Ammon's horn (tissue), 1 donor: ENCODE data around the gene COX7A2L.
"Not testable (repeated sequence)": the region's sequence is repeated elsewhere in the genome, so short reads cannot be mapped to it uniquely, and the experiment has no call there.

Experiments used
- DNase-seq: peaks from one replicate; pipeline ENCODE4 v3.0.0-alpha.2; 2016; ENCODE audit warnings: low spot score

Gene COX7A2L

DNA sequence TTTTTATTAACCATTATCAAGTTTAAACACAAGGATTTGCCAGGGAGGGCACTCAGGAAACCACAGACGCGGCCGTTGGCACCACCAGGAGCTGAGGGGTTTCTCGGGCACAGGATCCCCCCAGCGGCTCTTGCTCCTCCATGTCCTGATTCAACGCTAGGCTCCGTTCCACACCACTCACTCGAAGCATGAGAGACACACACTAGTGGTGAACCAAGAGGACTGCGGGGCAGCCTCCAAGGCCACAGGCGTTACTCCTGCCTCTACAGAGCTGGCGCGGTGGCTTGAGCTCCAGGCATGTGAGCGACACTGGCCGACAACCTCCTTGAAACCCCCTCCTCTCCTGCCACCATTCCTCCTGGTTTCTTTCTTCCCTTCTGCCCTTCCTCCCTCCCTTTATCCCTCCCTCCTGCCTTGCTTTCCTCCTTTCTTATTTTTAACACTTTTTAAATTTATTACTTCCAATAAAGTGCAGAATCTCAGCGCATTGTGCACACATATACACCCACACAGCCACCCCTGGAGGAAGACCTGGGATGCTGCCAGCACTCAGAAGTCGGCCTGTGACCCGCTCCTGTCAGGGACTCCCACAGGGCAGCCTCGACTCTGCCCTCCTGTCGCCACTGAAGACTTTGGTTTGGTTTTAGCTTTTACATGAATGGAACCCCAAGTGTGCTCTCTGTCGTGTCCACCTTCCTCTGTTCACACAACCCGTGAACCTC is 21.7 kb downstream of the COX7A2L start:
- peak; percentile 49 for DNase-seq

DNA sequence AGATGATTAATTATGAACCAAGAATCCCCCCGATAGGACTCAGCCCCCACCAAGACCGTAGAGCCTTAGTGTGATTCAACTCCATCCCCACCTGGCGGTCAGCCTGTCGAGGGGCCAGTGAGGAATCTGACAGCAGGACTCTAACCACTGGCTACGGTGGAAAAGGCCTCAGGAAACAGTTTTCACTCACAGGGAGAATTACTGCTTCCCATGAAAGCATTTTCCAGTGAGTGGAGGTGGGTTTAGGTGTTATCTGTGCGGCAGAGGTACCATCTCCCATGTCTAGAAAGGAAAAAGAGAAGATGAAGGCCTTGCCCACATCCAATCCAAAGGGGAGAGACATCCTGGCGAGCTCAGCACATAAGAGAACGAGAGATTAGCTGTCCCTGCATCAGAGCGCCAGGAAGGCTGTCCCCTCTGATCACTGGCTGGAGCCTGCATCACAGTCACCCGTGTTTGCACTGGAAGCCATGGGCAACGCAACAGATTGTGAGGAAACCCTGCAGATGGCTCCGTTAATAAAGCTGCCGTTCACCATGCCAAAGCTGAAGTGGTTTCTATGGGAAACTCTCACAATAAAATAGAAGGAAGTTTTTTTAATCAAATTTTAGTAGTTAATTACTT is 22.3 kb downstream of the COX7A2L start:
- DNase-seq, result peak; percentile 56

DNA sequence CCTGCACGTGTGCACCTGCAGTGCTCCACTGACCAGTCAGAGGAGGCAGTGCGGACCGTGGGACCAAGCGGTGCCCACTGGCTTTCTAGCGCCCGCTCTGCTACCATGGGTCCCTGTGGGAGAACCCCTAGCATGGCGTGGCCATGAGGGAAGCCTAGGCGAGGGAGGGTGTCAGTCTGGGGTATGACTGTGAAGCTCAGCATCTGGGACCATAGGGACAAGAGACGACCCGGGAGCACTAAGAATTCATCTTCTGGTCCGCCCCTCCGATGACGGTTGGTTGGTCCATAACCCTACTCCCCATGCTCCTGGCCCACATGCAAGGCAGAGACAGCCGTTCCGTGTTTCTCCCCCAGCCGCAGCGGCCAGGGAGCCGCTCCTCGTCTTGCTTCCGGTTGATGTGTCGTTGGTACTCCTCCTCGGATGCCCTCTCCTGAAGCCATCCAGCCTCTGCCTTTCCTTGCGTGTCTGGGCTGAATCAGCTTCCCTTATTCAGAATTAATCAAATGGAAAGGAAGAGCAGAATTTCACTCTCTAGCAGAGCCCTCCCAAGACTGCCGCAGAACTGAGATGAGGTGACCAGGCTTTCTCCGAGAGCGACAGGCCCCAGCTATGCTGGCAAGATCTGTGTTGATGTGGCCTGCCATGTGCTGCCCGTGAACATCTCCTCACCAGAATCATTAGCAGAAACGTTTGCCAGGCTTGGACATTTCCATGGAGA is 23.0 kb downstream of the COX7A2L start:
- no peak for DNase-seq

DNA sequence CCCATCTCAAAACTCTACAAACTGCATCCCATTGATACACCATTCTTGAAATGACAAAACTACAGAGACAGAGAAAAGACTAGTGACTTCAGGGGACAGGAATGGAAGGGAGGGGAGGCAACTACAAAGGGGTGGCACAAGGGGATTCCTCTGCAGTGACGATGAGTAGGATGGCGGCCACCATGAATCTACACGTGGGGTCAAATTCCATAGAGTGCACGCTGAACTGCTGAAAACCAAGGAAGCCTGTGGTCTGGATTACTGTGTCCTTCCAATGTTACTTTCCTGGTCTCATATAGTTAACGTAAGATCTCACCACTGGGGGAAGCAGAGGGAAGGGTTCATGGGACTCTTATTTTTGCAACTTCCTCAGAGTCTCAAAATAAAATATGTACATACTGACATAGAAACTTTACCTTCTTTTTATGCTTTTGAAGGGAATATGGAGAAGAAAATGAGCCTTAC is 23.6 kb downstream of the COX7A2L start:
- DNase-seq, result no peak

DNA sequence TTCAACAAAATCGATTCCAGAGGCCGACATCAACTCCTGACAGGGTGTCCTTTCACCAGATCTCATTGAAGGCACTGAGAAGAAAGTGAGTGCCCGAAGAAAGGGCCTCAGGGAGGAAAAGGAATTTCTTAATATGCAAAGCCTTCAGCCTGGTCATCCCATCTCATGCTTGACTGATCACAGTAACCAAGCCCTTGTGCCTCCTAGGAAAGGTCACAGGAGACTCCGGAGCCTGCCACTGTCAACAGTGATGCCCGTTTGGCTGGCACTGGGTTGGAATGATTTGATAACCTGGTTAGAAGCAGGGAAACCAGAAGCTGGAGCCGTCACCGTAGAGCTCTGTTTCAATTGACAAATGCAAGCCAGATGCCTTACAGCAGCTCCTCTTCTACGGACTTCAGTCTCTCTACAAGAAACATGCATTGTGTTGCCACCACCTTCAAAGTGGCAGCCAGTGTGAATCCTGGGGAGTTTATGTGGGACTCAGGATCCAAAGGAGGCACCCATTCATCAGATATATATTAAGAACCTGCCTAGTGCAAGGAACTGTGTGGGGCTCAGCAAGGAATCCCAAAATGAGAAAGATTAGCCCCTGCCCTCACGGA is 24.6 kb downstream of the COX7A2L start:
- no peak for DNase-seq

DNA sequence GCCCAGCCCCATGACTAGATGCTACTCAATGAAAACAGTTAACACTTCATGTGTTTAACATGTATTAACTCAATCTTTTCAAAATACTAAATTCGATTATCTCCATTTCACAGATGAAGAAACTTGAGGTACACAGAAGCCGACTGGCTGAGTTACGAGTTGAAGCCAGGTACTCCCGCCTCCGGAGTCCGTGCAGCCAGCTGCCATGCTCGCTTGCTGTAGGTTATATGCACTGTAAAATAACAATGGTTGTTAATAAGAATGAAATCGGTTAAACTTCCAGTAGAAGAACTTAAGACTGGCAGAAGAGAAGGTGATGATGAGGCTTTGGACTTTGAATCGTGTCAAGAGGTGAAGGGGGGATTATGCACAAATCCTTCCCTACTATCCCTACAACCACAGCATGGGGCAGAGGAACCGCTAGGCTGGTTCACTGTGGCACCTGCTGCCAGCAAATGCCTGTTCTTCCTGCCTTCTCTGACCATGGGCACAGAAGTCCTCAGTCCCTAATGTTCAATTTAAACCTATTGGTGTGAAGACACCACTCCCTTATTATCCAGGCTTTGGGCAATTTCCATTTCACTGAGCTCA is 25.4 kb downstream of the COX7A2L start:
- DNase-seq, result no peak

DNA sequence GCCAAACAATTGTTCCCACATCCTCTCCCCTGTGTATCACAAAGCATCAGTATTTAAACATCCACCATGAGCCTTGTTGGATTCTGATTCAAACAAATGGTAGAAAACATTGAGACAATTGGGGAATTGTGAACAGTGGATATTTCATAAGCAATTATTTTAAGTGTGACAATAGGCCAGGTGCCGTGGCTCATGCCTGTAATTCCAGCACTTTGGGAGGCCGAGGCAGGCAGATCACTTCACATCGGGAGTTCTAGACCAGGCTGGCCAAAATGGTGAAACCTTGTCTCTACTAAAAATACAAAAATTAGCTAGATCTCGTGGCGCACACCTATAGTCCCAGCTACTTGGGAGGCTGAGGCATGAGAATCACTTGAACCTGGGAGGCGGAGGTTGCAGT is 26.2 kb downstream of the COX7A2L start:
- not testable (repeated sequence) for DNase-seq

DNA sequence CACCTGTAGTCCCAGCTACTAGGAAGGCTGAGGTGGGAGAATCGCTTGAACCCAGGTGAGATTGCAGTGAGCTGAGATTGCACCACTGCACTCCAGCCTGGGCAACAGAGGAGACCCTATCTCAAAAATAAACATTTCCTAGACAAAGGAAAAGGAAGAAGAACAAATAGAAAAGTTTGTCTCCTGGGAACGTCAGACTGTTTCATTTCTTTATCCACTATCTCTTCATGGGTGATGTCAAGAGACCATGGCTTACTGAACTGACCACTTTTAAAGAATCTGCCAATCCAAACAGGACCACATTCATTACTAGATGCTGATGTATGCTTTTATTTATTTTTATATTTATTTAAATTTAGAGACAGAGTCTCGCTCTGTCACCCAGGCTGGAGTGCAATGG is 26.8 kb downstream of the COX7A2L start:
- no peak for DNase-seq

DNA sequence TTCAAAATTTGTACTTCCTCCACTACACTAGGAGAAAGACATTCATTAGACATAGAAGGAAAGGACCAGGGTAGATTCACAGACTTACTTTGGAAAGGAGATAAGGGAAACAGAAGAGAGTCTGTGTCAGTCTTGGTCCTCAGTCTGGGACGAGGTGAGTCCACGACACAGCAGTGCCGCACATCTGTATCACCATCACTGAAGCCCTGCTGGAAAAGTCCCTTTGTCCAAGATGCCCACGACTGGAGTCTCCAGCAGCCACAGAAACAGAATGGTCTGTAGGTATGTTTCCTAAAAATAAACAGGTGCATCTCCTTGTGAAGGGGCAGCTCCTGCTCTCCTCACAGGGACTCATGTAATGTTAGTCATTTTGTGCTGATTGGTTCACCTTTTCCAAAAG is 27.4 kb downstream of the COX7A2L start:
- no peak for DNase-seq

DNA sequence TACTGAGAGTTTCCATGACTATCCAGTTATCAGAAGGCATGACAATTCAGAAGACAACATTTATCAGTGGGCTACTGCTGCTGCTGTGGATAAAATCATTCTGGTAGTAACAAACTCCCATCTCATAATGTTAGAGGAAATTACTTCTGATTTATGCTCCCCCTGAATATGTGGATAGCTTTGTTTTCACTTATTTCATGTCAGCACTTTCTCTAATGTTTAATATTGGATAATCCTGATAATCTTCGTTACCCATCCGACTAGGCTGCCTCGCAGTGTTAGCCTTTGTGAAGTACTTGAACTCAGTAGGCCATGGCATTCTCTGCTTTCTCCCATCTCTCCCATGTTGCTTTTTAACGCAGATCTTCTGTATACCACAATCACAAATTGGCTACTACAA is 28.4 kb downstream of the COX7A2L start:
- no peak for DNase-seq

DNA sequence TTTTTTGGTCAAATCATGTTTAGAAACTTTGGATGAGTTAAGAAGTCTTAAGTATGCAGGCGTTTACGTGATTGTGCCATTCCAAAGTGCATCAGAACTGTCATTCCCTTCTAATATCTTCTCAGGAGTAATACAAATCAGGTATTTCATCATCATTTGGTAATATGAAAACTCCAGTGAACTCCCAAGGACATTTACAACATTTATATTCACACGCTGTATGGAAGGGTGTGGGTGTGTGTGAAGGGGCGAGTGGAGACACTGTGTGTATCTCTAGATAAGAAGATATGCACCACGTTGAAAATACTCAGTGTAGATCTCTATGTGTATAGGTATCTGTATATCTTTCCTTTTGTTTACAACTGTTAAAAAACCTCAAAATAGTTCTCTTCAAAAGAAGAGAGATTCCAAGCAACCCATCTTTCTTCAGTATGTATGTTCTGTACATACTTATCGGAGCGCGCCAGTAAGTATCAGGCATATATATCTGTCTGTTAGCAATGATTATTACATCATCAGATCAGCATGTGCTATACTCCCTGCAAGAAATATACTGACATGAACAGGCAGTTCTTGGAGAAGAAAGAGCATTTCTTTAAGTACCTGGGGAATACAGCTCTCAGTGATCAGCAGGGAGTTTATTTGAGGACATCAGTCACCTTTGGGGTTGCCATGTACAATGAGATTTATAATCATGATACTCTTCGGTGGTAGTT is 29.3 kb downstream of the COX7A2L start:
- DNase-seq, result no peak

DNA sequence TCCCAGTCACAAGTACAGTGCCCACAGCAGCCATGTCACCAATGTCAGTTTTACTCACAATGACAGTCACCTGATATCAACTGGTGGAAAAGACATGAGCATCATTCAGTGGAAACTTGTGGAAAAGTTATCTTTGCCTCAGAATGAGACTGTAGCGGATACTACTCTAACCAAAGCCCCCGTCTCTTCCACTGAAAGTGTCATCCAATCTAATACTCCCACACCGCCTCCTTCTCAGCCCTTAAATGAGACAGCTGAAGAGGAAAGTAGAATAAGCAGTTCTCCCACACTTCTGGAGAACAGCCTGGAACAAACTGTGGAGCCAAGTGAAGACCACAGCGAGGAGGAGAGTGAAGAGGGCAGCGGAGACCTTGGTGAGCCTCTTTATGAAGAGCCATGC is 31.3 kb downstream of the COX7A2L start:
- DNase-seq, result peak; percentile 19

DNA sequence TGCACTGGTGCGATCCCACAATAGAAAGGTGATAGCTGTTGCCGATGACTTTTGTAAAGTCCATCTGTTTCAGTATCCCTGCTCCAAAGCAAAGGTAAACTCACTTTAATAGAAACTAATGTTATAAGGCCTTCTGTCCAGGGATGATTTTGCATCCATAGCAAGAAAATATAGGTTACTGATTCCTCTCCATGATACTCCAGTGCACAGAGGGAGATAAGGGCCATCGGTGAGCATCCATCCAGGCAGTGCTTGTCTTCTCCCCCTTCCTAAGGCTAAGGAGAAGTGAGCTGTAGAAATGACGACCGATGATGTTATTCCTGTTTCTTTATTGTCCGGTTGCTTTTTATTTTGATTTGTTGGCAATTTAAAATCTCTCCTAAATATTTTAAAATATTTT is 32.1 kb downstream of the COX7A2L start:
- DNase-seq, result no peak

DNA sequence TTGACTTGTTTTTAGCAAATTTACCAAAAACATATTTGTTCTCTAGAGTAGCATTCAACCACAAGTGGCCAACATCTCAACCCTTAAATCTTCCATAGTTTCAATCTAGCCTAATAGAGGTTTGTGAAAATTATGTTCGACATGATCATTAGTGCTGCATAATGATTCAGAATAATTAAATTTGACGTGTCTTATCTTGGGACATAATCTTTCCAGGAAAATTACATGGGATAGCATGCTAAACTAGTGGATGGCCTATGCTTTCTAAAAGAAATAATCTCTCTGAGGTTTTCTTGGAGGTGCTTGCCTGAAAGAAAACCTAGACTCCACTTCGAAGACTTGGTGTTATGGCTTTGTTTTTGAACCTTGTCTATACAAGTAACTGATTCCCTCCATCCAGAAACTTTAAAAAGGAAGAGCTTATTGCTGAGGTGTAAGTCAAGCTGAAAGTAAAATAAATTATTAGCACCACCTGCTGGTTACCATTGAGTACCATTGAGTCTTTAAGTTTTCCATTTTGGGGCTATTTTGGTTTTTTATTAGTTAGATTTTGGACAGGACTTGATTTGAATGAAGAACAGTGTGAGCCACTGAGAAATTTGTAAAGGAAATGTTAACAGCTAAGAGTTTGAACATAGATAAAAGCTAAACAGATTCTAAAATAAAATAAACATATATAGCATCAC is 32.7 kb downstream of the COX7A2L start:
- no peak for DNase-seq

DNA sequence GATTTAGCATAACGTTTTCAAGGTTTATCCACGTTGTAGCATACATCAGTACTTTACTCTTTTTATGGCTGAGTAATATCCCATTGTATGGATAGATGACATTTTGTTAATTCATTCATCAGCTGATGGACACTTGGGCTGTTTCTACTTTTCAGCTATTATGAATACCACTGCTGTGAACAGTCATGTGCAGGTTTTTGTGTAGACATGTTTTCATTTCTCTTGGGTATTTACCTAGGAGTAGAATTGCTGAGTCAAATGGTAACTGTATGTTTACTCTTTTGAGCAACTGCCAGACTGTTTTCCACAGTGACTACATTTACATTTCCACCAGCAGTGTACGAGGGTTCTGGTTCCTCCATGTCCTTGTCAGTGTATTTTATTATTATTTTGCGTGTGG is 33.9 kb downstream of the COX7A2L start:
- DNase-seq, result no peak

DNA sequence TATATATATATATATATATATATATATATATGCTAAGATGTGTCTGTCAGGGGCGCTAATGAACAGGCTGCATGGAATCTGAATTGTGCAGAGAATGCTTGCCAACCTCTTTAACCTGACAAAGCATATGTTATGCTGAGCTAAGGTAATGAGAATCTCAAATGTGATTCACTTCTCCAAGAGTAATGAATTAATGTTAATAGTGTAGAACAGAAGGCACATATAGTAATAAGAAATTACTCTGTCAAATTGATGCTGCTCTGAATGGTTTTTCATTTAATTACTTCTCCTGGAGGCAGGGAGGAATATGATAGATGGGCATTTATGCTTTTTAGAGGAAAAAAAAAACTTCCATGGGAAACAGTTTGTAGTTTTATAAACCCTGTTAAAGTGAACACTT is 35.4 kb downstream of the COX7A2L start:
- DNase-seq, result no peak

DNA sequence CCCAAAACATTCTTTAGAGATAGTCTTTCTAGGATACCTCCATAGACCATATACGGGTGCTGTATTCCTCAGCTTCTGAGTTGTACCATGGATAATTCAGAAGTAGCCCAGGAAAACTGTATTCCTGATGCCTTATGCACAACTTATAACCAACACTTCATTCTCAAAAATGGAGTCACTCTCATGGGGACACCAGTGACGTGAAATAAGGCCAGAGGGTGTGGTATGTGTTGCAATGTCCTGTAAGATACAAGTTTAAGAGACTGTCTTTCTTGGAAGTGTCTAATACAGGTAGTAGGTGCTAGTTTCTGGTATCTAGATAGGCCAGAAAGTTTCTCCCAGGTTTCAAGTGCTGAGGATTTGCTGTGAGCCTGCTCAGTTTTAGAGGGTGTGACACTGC is 36.1 kb downstream of the COX7A2L start:
- DNase-seq, result no peak

DNA sequence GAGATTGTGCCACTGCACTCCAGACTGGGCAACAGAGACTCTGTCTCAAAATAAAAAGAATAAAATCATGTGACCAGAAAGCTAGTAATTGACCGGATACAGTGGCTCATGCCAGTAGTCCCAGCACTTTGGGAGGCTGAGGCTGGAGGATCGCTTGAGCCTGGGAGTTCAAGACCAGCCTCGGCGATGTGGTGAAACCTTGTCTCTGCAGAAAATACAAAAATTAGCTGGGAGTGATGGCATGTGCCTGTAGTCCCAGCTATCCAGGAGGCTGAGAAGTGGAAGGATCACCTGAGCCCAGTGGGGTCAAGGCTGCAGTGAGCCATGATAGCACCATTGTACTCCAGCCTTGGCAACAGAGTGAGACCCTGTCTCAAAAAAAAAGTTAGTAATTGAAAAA is 36.8 kb downstream of the COX7A2L start:
- DNase-seq, result no peak

DNA sequence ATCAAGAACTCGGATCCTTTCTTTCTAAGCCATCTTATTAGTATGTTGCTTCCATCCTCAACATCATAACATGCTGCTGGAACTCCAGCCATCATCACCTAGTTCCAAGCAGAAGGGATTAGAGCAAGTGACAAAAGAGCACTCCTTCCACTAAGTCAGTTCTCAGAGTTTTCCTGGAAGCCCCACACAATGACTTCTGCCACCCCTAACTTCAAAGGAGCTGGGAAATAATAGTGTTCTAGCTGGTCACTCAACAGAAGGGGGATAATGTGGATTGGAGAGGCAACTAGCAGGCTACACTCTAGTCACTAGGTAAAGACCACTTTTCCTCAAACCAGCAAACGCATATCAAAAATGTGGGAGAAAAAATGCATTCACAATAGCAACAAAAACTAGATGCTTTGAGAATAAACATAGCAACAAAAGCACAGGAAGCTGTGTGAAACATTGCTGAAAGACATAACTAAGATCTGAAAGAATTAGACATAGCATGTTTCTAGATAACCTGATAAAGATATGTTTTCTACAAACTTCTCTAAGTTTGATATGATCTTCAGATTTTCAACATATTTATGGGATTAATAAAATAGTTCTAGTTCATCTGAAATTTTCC is 39.5 kb downstream of the COX7A2L start:
- no peak for DNase-seq

DNA sequence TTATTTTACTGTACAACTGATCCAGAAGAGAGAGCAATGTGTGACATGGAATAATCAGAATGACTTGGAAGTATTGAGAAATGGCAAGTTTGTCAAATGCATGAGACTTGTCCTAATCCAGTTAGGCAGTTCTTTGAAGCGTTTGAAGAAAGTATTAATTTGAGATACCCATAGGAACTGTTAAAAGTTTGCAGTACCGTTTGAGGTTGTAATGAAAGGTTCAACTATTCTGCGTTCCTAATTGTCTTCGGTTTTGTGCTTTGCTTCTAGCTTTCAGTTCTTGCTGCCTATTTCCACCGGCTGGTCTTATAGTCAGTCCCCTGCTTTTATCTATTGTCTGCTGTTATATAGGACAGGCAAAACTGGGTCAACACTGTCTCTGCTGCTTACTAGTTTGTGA is 41.8 kb downstream of the COX7A2L start:
- DNase-seq, result no peak

DNA sequence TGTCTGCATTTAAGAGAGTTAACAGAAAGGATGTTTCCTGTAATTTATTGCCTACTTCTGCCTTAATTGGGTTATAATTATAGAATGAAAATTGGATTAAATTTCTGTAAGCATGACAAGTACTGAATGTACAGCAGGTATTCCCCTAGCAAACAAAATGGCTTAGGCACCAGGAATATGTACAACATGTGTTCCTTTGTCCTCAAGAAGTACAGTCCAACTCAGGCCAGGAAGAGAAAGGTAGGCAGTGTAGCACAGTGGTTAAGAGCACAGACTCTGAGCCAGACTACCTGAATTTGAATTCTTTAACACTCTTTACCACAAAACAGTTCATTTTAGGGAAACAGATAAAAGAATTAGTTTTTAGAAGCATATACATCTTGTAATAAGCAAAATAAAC is 43.1 kb downstream of the COX7A2L start:
- DNase-seq, result no peak
